Measurements from ENCODE around the gene STX18. TPM values are rescaled to one million over a fixed set of nuclear protein-coding genes. Genes with fewer than 3 reads are reported as not detected.

STX18 gene
- total RNA-seq, 1 donor from 2014 or later: 36.5 TPM

GRCh38 chr4:4582653-4583052 is 40.8 kb upstream of the STX18 start:
- no peak for ATAC-seq
- intact Hi-C loops (cut with DNase I): no loop called here
- no peak overlapping the region for H3K27ac ChIP-seq
- H3K4me1 ChIP-seq: no peaks in the 10 kb centered on the region
- no peaks in the 10 kb centered on the region for H3K9me3 ChIP-seq
- no peaks in the 10 kb centered on the region for H3K27me3 ChIP-seq (ENCODE audit: low read depth)
- no peak for TF ChIP-seq CTCF (IDR thresholded peaks at IDR 0.05)
- DNase-seq: no peak
- H3K4me3 ChIP-seq: no peak overlapping the region
- H3K36me3 ChIP-seq: no peaks in the 10 kb centered on the region

- no peaks in the 10 kb centered on the region for H3K27me3 ChIP-seq (ENCODE audit: low read depth)
- intact Hi-C loops (cut with DNase I): no loop called here
- H3K4me1 ChIP-seq: no peaks in the 10 kb centered on the region
- TF ChIP-seq CTCF (IDR thresholded peaks at IDR 0.05): no peak
- no peak overlapping the region for H3K27ac ChIP-seq
- H3K4me3 ChIP-seq: no peak overlapping the region
- no peaks in the 10 kb centered on the region for H3K9me3 ChIP-seq
- no peaks in the 10 kb centered on the region for H3K36me3 ChIP-seq
- DNase-seq (no peak), ATAC-seq (no peak)
Measured at GRCh38 chr4:4580494-4580893, 38.6 kb upstream of the STX18 start.

- Histone ChIP-seq H3K4me3 (no peak overlapping the region), H3K9me3 (no peaks in the 10 kb centered on the region), H3K36me3 (no peaks in the 10 kb centered on the region), H3K27ac (no peak overlapping the region), H3K27me3 (ENCODE audit: low read depth) (no peaks in the 10 kb centered on the region), H3K4me1 (no peaks in the 10 kb centered on the region)
- DNase-seq (no peak), ATAC-seq (no peak)
- intact Hi-C loops (cut with DNase I): no loop called here
- no peak for TF ChIP-seq CTCF (IDR thresholded peaks at IDR 0.05)
Measured at GRCh38 chr4:4578981-4579380, 37.1 kb upstream of the STX18 start.

- no peaks in the 10 kb centered on the region for H3K27me3 ChIP-seq (ENCODE audit: low read depth)
- H3K9me3 ChIP-seq: no peaks in the 10 kb centered on the region
- no peaks in the 10 kb centered on the region for H3K36me3 ChIP-seq
- no peak for TF ChIP-seq CTCF (IDR thresholded peaks at IDR 0.05)
- DNase-seq (no peak), ATAC-seq (no peak)
- H3K4me3 ChIP-seq: no peak overlapping the region
- intact Hi-C loops (cut with DNase I): no loop called here
- H3K27ac ChIP-seq: no peak overlapping the region
- no peaks in the 10 kb centered on the region for H3K4me1 ChIP-seq
Measured at GRCh38 chr4:4577359-4577875, 35.6 kb upstream of the STX18 start.

GRCh38 chr4:4575284-4576211 is 33.7 kb upstream of the STX18 start:
- no peaks in the 10 kb centered on the region for H3K4me1 ChIP-seq
- H3K4me3 ChIP-seq: peak overlapping the region; percentile 85
- no peaks in the 10 kb centered on the region for H3K9me3 ChIP-seq
- intact Hi-C loops (cut with DNase I): no loop called here
- H3K36me3 ChIP-seq: no peaks in the 10 kb centered on the region
- peak overlapping the region; percentile 73 for H3K27ac ChIP-seq
- ATAC-seq (peak; percentile 94 to 96), DNase-seq (peak; percentile 84)
- no peaks in the 10 kb centered on the region for H3K27me3 ChIP-seq (ENCODE audit: low read depth)
- TF ChIP-seq CTCF (IDR thresholded peaks at IDR 0.05): peak; percentile 58

All from lower lobe of right lung (tissue), 2 donors.